ENCODE measurements around the gene MED9. TPM values are rescaled to one million over a fixed set of nuclear protein-coding genes. Genes with fewer than 3 reads are reported as not detected.

MED9 gene
- total and polyA plus RNA-seq, 10 of the 15 experiments (the other 5 are each of a cell fraction or from before 2014, with no cell fraction given) = 1.5 to 22.4 (median 14.8) TPM

- no TSS peak for BruUV-seq (replicated peaks)
- POLR2A ChIA-PET = no interaction called here
- Histone ChIP-seq H3K36me3 (ENCODE audit: control insufficient read depth in 2 of 2, insufficient read depth in 2 of 2, low read length in 1 of 2) (no peaks in the 10 kb centered on the region), H4K20me1 (ENCODE audit: control insufficient read depth, insufficient read depth) (no peaks in the 10 kb centered on the region), H3K27ac (ENCODE audit: control insufficient read depth, insufficient read depth) (no peak overlapping the region), H3K27me3 (replicated peaks in 1 of 2; ENCODE audit: control insufficient read depth in 2 of 2, insufficient read depth in 2 of 2, low read length in 1 of 2) (peaks cover 0 to 3% of the 10 kb centered on the region in 2 experiments; a peak in 1 of 4 replicates), H3K4me3 (no peak overlapping the region), H3K4me1 (ENCODE audit: control insufficient read depth, insufficient read depth, low read length) (no peaks in the 10 kb centered on the region), H2AFZ (ENCODE audit: control insufficient read depth, low read depth, low read length) (no peak overlapping the region), H3K9me3 (replicated peaks; ENCODE audit: control insufficient read depth, insufficient read depth, low read length) (no peaks in the 10 kb centered on the region; the same call in 2 of the 3 replicates), H3K4me2 (ENCODE audit: control insufficient read depth, insufficient read depth) (no peak overlapping the region), H3K79me2 (ENCODE audit: control insufficient read depth, insufficient read depth, low read length) (no peaks in the 10 kb centered on the region), H3K9ac (ENCODE audit: control insufficient read depth, insufficient read depth, low read length) (no peak overlapping the region)
- FAIRE-seq = no peak
- intact Hi-C loops (cut with micrococcal nuclease; ENCODE audit: unreplicated experiment) (no loop called here), in situ Hi-C loops (cut with MboI) (no loop called here)
- TF ChIP-seq MYB (IDR thresholded peaks at IDR 0.05; ENCODE audit: borderline replicate concordance, low read depth, low read length) (no peak), CHD1 (IDR thresholded peaks at IDR 0.05; ENCODE audit: low read depth, low read length) (no peak), BACH1 (IDR thresholded peaks at IDR 0.05; ENCODE audit: borderline replicate concordance) (no peak), PAX5 (IDR thresholded peaks at IDR 0.05; ENCODE audit: borderline replicate concordance, low read depth, low read length) (no peak), ZNF687 (IDR thresholded peaks at IDR 0.05) (no peak), PBX3 (IDR thresholded peaks at IDR 0.05; ENCODE audit: insufficient replicate concordance, low read depth, low read length) (no peak), POLR2AphosphoS2 (IDR thresholded peaks at IDR 0.05; ENCODE audit: low read depth, low read length) (no peak), RBBP5 (conservative IDR thresholded peaks at IDR 0.05) (no peak)
- CTCF ChIA-PET = no interaction called here
- no peak for ATAC-seq
- SMC1A ChIA-PET (ENCODE audit: uncharacterized antibody, unreplicated experiment) = no interaction called here
- WGBS (ENCODE audit: insufficient coverage, insufficient replicate concordance, low lambda C conversion rate, missing lambda C conversion rate) = 63% methylated on average over 3 of the region's 3 CpGs
- DNase-seq (ENCODE audit: low read depth, low spot score) = no peak
- RAD21 ChIA-PET (ENCODE audit: unreplicated experiment) = no interaction called here
These were observed 6.8 kb upstream of the MED9 start for GRCh38 chr17:17469996-17470395.
